HG02885 (cell line): ENCODE results near the gene SLC38A4.

Experiments used
- ATAC-seq: cut with Tn5 transposase; IDR thresholded peaks from one replicate; pipeline ENCODE4 v1.9.1; 2021; ENCODE audit warnings: mild to moderate bottlenecking; ENCODE audit not compliant: unreplicated experiment, poor library complexity

The SLC38A4 gene

DNA sequence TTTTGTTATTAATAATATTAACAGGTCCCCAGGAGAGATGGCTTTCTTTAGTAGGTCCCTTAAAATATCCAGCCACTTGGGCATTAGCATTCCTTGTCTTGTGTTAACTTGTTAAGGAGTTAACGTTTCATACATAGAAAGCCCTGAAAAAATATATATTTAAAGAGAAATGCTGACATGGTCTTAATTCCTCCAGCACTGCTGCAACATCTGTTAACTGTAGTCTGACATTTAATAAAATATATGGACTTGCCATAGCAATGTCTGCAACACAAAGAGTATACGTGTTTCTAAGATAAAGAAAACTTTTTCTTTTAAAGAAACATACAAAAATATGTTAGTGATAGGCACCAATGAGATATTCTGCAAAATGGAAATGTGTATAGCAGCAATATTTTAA, 10.0 kb downstream of the SLC38A4 start:
- no peak for ATAC-seq

- no peak for ATAC-seq
Observed at GRCh38 chr12:46814143-46814542, 11.7 kb downstream of the SLC38A4 start.

DNA sequence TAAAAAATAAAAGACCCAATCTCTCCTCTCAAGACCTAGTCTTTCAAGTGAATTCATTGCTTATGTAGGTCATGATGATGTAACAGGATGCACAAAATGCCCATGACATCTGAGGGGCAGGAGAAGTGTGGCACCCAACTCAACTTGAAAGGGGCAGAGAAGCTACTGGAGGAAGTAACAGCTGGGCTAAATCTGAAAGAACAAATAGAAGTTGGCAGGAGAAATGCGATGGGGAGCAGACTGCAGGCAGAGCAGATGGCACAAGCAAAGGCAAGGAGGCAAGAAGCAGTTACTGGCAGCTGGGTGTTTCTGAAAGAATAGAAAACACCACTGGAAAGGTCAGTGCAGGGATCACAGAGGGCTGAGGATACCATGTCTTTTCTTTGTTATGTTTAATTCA, 14.6 kb downstream of the SLC38A4 start:
- no peak for ATAC-seq

DNA sequence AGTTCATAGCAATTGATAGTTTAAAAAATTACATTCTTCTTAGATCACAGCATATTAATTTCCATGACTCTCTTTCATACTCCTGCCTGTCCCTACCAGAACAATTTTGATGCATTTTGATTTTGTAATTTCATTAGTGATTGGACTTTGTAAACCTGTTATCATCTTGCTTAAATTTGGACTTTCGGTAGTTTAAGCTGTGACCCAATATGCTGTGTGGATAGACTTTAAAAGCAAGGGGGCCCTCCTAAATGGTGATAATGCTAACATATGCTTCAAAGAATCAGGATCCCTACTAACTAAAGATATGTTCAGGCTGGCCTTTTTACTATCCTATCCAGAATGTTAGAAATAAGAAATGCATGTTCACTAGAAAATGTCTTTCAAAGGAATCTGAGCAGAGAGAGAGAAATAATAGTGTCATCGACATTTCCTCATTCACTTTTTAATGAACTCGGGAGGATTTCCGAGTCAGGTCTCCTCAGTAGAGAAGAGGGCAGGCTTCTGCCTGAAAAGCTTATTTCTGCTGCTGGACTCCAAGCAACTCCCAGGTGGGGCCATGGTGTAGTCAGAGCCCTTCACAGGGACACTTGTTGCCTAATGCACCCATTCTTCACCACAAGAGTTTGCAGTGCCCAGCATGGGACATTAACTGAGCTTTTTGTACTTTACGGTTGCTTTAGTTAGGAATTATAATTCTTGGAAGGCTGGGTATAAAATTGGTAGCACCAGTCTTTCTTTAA, 16.7 kb downstream of the SLC38A4 start:
- ATAC-seq: no peak

- ATAC-seq: no peak
Observed at GRCh38 chr12:46808317-46808716, 17.5 kb downstream of the SLC38A4 start.

DNA sequence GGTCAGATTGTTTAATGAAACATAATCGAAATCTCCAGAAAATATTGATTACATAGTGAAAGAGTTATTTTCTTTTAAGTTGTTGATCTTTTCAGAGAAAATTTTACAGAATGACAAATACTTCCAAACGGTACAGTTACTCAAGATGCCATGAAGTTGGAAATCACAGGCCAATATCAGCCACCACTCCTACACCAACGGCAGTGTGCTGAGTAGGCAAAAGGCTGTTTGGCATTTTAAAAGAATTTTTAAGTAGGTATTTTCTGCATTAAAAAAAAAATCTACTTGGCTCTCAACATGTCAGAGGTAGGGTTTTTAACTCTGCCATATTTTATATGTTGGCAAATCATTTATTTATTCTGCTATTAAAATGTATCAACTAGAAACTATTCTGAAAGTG, 21.7 kb downstream of the SLC38A4 start:
- ATAC-seq: no peak

GRCh38 chr12:46803517-46803916, 22.3 kb downstream of the SLC38A4 start:
- ATAC-seq: no peak

DNA sequence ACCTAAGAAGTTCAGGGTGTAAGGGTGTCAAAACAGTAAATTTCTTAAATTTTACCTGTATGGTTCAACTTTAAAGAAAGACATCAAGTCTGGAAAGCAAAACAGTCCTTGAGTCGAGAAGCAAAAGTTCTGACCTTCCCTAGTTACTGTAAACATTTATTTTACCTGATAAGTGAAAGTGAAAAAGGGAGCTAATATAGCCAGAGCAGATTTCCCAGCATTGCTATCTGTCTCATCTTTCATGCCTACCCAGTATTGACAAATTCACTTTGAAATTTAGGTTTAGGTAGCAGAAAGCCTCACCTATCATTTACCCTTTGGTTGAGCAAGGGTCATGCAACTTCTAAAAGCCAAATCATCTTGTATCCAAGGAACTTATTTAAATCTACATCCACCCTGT, 24.5 kb downstream of the SLC38A4 start:
- no peak for ATAC-seq

DNA sequence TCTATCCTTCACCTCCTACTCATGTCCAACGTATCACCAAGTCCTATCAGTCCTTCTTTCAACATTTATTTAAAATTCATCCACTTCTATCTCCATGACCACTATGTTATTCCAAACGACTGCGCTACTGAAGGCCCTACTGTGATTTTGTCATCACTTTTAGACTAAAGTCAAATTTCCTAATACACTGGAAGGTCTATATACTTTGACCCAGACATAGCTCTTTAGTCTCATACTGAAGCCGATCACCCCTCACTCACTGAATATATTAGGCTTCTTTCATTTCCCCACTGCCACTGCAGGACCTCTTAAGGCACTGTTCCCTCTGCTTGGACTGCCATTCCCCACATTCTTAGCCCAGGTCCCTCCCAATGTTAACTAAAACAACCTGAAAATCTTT, 25.6 kb downstream of the SLC38A4 start:
- ATAC-seq: no peak

DNA sequence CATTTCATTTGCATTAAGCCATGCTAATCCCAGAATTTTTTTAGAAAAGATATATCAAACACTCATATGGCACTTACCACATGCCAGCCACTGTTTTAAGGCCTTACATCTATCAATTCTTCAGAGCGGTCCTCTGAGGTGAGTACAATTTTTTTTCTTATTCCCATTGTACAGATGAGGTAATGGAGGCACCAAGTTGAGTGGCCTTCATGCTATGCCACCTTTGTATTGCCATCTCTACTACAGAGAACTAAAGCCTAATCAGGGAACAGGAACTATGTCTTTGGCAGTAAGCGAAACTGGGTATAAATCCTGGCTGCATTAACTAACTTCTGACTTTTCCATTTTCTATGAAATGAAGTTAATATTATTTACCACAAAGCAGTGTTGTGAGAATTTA, 27.1 kb downstream of the SLC38A4 start:
- no peak for ATAC-seq

- no peak for ATAC-seq
Observed at GRCh38 chr12:46798056-46798455, 27.7 kb downstream of the SLC38A4 start.

- ATAC-seq: no peak
Observed at GRCh38 chr12:46795988-46796387, 29.8 kb downstream of the SLC38A4 start.

GRCh38 chr12:46794593-46795190, 31.1 kb downstream of the SLC38A4 start:
- ATAC-seq: peak; percentile 82

DNA sequence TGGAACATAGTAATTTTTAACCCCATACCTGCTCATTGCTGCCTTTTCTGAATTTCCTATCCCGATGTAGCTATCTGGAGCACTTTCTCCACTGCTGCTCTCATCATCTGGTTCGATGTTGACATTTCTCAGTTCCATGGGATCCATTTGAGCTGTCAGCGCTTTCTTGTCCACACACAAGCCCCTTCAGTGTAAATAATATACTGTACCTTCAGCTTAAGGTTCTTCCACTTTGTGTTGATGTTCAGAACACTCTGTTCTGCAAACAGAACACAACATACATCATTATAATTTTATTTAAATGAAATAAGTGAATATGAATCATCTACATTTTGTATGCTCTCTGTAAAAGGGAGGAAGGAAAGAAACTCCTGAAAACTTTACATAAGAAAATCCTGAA, 32.9 kb downstream of the SLC38A4 start:
- no peak for ATAC-seq

- ATAC-seq: peak; percentile 39
Observed at GRCh38 chr12:46790066-46790465, 35.7 kb downstream of the SLC38A4 start.

- ATAC-seq: no peak
Observed at GRCh38 chr12:46788072-46788887, 37.5 kb downstream of the SLC38A4 start.

- no peak for ATAC-seq
Observed at GRCh38 chr12:46787496-46788055, 38.2 kb downstream of the SLC38A4 start.

GRCh38 chr12:46786774-46787173, 39.0 kb downstream of the SLC38A4 start:
- ATAC-seq: no peak

DNA sequence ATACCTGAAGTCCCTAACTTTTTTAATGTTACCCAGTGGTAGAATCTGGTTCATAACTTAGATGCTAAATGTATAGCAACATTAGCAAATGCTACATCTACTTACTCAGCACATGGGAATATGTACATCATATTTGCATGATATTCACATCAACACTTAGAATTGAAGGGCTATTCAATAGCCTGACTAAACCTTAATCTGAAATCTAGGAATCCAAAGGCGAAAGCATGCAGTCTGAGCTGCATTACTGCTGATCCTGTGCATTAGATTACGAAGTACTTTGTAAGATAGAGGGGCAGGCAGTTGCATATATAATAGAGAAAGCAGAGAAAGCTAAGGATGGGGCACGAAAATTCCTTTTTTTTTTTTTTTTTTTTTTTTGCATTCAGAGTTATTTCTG, 40.4 kb downstream of the SLC38A4 start:
- no peak for ATAC-seq

- no peak for ATAC-seq
Observed at GRCh38 chr12:46783871-46784270, 41.9 kb downstream of the SLC38A4 start.

DNA sequence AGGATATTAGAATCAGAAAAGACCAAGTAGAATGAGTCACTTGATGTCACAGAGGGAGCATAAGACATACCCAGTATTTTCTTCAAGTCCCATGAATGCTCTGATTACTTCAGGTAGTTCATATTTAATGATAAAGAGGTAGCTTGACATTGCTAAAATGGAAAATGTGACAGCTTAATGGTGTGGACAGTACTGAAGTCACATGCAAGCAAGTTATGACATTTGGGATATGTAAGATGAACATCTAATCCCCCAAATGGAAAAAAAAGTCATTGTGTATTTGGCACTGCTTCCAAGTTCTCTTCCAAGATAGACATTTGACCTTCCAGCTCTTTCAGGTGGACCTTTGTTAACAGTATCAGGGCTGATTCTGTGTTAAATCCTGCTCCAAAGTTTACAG, 45.9 kb downstream of the SLC38A4 start:
- no peak for ATAC-seq
